HepG2 (cell line): ENCODE data around the gene ACP2. TPM values are rescaled to one million over a fixed set of nuclear protein-coding genes. Genes with fewer than 3 reads are reported as not detected.
A peak's percentile ranks its signal among the peaks of the same experiment; 100 is the strongest.

Source experiments
- BRD4 ChIP-seq: sonication (generic); formaldehyde crosslinking; IDR thresholded peaks from 2 replicates; pipeline ENCODE4 v1.4.0; 2020; ENCODE audit warnings: missing genetic modification reagents
- DPF2 ChIP-seq: sonication (generic); formaldehyde crosslinking; IDR thresholded peaks from 2 replicates; pipeline ENCODE4 v1.4.0; 2020; ENCODE audit warnings: mild to moderate bottlenecking, low read depth, missing genetic modification reagents, borderline replicate concordance
- FOXA3 ChIP-seq: IDR thresholded peaks from 2 replicates; pipeline ENCODE4 v1.6.1; 2016; ENCODE audit warnings: missing genetic modification reagents, missing compliant biosample characterization
- HNRNPK ChIP-seq: fragments of 200-400 bp; formaldehyde crosslinking; IDR thresholded peaks from 2 replicates; pipeline ENCODE4 v1.6.1; 2018; ENCODE audit warnings: low read length, low read depth, moderate library complexity, mild to moderate bottlenecking; ENCODE audit not compliant: poor library complexity, severe bottlenecking
- HOXA9 ChIP-seq: sonication (generic); formaldehyde crosslinking; IDR thresholded peaks from 2 replicates; pipeline ENCODE4 v1.8.1; 2022; ENCODE audit warnings: missing genetic modification reagents, mild to moderate bottlenecking, moderate library complexity, borderline replicate concordance
- HOXD1 ChIP-seq: sonication (generic); formaldehyde crosslinking; IDR thresholded peaks from 2 replicates; pipeline ENCODE4 v1.5.0; 2020; ENCODE audit warnings: missing genetic modification reagents
- MIER3 ChIP-seq: IDR thresholded peaks from 2 replicates; pipeline ENCODE4 v1.6.1; 2016; ENCODE audit warnings: missing compliant biosample characterization, borderline replicate concordance
- MIXL1 ChIP-seq: IDR thresholded peaks from 2 replicates; pipeline ENCODE4 v1.6.1; 2016
- NFE2L1 ChIP-seq: sonication (generic); formaldehyde crosslinking; IDR thresholded peaks from 2 replicates; pipeline ENCODE4 v1.4.0; 2020; ENCODE audit warnings: missing genetic modification reagents, mild to moderate bottlenecking, borderline replicate concordance
- NFRKB ChIP-seq: fragments of 450-650 bp; IDR thresholded peaks from 2 replicates; pipeline ENCODE4 v1.6.1; 2017
- SAP130 ChIP-seq: IDR thresholded peaks from 2 replicates; pipeline ENCODE4 v1.6.1; 2016; ENCODE audit warnings: low read depth
- STAT6 ChIP-seq: sonication (generic); formaldehyde crosslinking; IDR thresholded peaks from 2 replicates; pipeline ENCODE4 v1.4.0; 2020; ENCODE audit warnings: missing genetic modification reagents, mild to moderate bottlenecking, borderline replicate concordance
- TCF12 ChIP-seq, 2 experiments: fragments of 450-650 bp in 1 of 2; sonication (generic) in 1 of 2; formaldehyde crosslinking in 1 of 2; IDR thresholded peaks; 2 replicates each; pipeline versions ENCODE4 v1.6.1 to v1.8.0; 2017 to 2022; ENCODE audit warnings: antibody characterized with exemption in 1 of 2, mild to moderate bottlenecking in 1 of 2, missing genetic modification reagents in 1 of 2, moderate library complexity in 1 of 2
- ZBTB2 ChIP-seq: sonication (generic); formaldehyde crosslinking; IDR thresholded peaks from 2 replicates; pipeline ENCODE4 v1.8.0; 2022; ENCODE audit warnings: low read depth, missing genetic modification reagents
- ZNF12 ChIP-seq: sonication (generic); formaldehyde crosslinking; IDR thresholded peaks from 2 replicates; pipeline ENCODE4 v1.5.0; 2020; ENCODE audit warnings: missing genetic modification reagents
- ZNF235 ChIP-seq: sonication (generic); formaldehyde crosslinking; IDR thresholded peaks from 2 replicates; pipeline ENCODE4 v1.8.1; 2023; ENCODE audit warnings: mild to moderate bottlenecking, missing genetic modification reagents, borderline replicate concordance
- ZNF589 ChIP-seq: sonication (generic); formaldehyde crosslinking; conservative IDR thresholded peaks from 2 replicates; pipeline ENCODE4 v1.8.0; 2022; ENCODE audit warnings: mild to moderate bottlenecking, moderate library complexity, missing genetic modification reagents
- ZSCAN21 ChIP-seq: sonication (generic); formaldehyde crosslinking; IDR thresholded peaks from 2 replicates; pipeline ENCODE4 v1.8.0; 2022; ENCODE audit warnings: mild to moderate bottlenecking, missing genetic modification reagents, moderate library complexity, borderline replicate concordance
- polyA plus RNA-seq, 8 experiments: library from polyadenylated mRNA; depleted of rRNA in 3 of 8; stranded (reverse) in 7 of 8; unstranded in 1 of 8; fragments of >200 nt; fragmentation: Illumina TruSeq in 4 of 8; extraction: Trizol in 4 of 8; gene quantifications; 2 replicates each; pipeline versions ENCODE4 v1.2.1 to v1.2.3, GENCODE V29; 2011 to 2016; ENCODE audit warnings: low read depth in 4 of 8, missing spikeins in 1 of 8, mixed read lengths in 1 of 8; ENCODE audit not compliant: insufficient read depth in 1 of 8
- total RNA-seq, 5 experiments: library from RNA; depleted of rRNA; stranded (reverse); fragments of >200 nt; fragmentation: Illumina TruSeq; extraction: Trizol; gene quantifications; 2 replicates each; pipeline ENCODE4 v1.2.3, GENCODE V29; 2016; ENCODE audit warnings: low read depth in 1 of 5
- TF ChIP-seq, protein P1 (sequence below): sonication (generic); IDR thresholded peaks from 2 replicates; pipeline ENCODE4 v1.6.1; 2016; ENCODE audit warnings: low read depth, borderline replicate concordance
- TF ChIP-seq, protein P2 (sequence below): sonication (generic); formaldehyde crosslinking; IDR thresholded peaks from 2 replicates; pipeline ENCODE4 v1.8.0; 2023; ENCODE audit warnings: mild to moderate bottlenecking, missing genetic modification reagents
- TF ChIP-seq, protein P3 (sequence below): IDR thresholded peaks from 2 replicates; pipeline ENCODE4 v1.6.1; 2016; ENCODE audit warnings: missing biosample characterization, missing genetic modification reagents, low read depth

Gene ACP2
- total and polyA plus RNA-seq, 2 of the 13 experiments (the other 11 are each of a cell fraction or from before 2014, with no cell fraction given): 17.7 to 20.2 TPM

GRCh38 chr11:47215366-47215910 is 33.2 kb downstream of the ACP2 start (continued):
- TF ChIP-seq FOXA3 (0 out of 2 replicates have a peak, but pooled peaks have one; percentile 6), NFRKB (no peak), HNRNPK (no peak), HOXD1 (no peak), MIXL1 (CRISPR knock-in tag) (0 out of 2 replicates have a peak, but pooled peaks have one; percentile 2), HOXA9 (no peak), ZNF12 (CRISPR knock-in tag) (no peak), SAP130 (CRISPR knock-in tag) (peak; percentile 32; the same call in 1 of the 2 replicates), NFE2L1 (CRISPR knock-in tag) (no peak), ZBTB2 (no peak), MIER3 (CRISPR knock-in tag) (no peak), STAT6 (CRISPR knock-in tag) (no peak), ZNF589 (CRISPR knock-in tag) (no peak), ZNF235 (CRISPR knock-in tag) (0 out of 2 replicates have a peak, but pooled peaks have one; percentile 11), TCF12 (IDR thresholded peaks at IDR 0.05) (no peak), TCF12 (CRISPR knock-in tag; IDR thresholded peaks at IDR 0.05) (no peak), ZSCAN21 (CRISPR knock-in tag) (no peak), DPF2 (no peak), BRD4 (CRISPR knock-in tag) (no peak)
- TF ChIP-seq, protein P1, sequence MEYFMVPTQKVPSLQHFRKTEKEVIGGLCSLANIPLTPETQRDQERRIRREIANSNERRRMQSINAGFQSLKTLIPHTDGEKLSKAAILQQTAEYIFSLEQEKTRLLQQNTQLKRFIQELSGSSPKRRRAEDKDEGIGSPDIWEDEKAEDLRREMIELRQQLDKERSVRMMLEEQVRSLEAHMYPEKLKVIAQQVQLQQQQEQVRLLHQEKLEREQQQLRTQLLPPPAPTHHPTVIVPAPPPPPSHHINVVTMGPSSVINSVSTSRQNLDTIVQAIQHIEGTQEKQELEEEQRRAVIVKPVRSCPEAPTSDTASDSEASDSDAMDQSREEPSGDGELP: peak; percentile 39; the same call in 1 of the 2 replicates
- TF ChIP-seq, protein P2, sequence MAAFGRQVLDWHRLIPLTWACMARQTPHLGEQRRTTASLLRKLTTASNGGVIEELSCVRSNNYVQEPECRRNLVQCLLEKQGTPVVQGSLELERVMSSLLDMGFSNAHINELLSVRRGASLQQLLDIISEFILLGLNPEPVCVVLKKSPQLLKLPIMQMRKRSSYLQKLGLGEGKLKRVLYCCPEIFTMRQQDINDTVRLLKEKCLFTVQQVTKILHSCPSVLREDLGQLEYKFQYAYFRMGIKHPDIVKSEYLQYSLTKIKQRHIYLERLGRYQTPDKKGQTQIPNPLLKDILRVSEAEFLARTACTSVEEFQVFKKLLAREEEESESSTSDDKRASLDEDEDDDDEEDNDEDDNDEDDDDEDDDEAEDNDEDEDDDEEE (CRISPR knock-in tag): peak; percentile 59; the same call in 1 of the 2 replicates
- TF ChIP-seq, protein P3, sequence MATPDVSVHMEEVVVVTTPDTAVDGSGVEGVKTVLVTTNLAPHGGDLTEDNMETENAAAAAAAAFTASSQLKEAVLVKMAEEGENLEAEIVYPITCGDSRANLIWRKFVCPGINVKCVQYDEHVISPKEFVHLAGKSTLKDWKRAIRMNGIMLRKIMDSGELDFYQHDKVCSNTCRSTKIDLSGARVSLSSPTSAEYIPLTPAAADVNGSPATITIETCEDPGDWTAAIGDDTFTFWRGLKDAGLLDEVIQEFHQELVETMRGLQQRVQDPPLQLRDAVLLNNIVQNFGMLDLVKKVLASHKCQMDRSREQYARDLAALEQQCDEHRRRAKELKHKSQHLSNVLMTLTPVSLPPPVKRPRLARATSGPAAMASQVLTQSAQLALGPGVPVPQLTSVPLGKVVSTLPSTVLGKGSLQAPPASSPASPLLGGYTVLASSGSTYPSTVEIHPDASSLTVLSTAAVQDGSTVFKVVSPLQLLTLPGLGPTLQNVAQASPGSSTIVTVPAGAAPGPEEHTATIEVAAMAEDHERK (CRISPR knock-in tag): no peak
